ENCODE measurements around the gene RBKS.

DNA sequence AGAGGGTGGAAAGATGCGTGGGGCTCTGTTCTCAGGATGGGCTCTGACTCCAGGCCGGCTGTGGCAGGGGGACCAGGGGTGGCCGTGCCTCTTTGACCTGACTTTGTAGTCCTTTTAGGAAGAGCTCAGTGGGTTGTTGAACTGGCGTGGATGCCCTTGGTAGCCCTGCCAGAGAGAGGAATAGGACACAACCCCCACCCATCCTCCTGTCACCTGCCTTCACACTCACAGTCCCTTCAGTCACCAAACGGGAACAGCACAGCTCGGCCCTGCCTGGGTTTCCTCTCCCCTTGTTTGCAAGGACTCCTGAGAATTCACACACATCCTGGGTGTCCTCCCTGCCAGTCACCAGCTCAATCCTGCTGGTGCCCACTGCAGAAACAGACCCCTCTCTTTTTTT, 138.8 kb downstream of the RBKS start:
- TF ChIP-seq, protein P1, sequence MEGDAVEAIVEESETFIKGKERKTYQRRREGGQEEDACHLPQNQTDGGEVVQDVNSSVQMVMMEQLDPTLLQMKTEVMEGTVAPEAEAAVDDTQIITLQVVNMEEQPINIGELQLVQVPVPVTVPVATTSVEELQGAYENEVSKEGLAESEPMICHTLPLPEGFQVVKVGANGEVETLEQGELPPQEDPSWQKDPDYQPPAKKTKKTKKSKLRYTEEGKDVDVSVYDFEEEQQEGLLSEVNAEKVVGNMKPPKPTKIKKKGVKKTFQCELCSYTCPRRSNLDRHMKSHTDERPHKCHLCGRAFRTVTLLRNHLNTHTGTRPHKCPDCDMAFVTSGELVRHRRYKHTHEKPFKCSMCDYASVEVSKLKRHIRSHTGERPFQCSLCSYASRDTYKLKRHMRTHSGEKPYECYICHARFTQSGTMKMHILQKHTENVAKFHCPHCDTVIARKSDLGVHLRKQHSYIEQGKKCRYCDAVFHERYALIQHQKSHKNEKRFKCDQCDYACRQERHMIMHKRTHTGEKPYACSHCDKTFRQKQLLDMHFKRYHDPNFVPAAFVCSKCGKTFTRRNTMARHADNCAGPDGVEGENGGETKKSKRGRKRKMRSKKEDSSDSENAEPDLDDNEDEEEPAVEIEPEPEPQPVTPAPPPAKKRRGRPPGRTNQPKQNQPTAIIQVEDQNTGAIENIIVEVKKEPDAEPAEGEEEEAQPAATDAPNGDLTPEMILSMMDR (IDR thresholded peaks at IDR 0.05), result no peak
- TF ChIP-seq POLR2A (IDR thresholded peaks at IDR 0.05), result no peak
- no peak for TF ChIP-seq EP300 (IDR thresholded peaks at IDR 0.05; ENCODE audit: low read depth)
